NCI-H1930 (cell line): ENCODE results near the gene ALG12.

Experiments used
- DNase-seq, 2 experiments: peaks; one replicate each; lab custom pipeline; 2025; lab: John Stamatoyannopoulos, UW

The ALG12 gene

GRCh38 chr22:49911881-49912625 is 6.2 kb downstream of the ALG12 start:
- no peak for DNase-seq

DNA sequence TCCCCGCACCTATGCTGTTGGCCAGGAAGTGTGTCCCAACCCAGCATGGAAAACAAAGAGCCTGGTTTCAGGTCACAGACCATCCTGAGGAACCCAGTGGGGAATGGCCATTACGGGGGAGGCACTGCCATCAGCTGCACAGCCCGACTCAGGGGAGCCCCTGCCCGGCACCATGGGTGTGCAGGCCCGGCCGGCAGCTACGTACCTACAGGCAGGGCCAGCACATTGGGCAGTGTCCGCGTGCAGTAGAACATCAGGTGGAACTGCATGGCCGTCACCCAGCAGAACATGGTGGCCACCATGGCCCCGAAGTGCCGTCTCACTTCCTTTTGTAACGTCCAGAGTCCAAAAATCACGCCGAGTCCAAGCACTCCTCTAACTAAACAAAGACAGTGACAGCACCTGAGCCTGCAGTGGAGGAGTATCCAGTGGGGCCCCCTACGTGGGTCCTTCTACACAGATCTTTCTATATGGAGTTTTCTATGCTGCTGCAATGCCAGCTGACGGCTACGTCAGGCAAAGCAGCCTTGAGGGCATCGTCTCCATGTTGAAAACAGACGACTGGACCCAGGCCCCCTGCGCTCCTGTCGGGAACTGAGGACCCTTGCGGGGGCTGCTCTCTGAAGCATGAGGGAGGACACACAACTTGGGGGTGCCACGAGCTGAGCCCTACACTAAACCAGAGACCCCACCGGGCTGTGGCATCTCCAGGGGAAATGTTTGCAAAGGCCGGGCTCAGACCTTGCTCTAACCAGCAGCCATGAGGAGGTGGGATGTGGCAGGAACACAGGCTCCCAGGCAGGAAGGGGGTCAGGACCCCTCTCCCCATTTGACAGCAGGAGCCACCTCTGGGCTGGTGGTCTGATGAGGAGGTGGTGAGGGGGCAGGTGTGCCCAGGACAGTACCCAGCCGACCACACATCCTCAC is 7.7 kb downstream of the ALG12 start:
- DNase-seq, result no peak

DNA sequence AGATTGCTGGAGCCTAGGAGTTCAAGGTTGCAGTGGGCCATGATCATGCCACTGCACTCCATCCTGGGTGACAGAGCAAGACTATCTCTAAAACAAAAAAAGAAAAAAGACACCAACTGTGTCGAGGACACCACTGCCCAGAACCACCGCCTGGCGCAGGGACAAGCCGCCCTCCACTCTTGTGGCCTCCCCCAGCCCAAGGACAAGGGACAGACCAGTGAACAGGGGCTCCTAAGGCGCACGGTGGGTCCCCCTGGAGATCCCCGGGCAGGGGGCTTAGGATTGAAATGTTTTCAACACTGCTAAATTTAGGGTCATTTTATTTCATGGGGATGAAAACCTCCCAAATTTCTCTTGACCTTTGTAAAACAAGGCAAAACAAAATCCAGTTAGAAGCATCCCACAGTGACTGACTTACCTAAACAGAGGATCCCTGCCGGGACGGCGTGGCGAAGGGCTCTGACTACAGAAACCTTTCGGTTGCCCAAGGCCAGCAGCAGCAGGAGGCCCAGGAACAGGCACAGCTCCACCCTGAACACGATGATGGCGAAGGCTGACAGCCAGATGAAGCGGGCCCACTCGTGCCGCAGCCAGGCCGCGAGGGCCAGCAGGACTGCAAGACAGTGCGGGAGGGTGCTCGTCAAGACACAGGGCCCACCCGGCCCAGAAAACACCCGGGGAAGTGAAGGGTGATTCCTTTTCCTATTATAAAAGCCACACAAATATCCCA is 8.6 kb downstream of the ALG12 start:
- no peak for DNase-seq

DNA sequence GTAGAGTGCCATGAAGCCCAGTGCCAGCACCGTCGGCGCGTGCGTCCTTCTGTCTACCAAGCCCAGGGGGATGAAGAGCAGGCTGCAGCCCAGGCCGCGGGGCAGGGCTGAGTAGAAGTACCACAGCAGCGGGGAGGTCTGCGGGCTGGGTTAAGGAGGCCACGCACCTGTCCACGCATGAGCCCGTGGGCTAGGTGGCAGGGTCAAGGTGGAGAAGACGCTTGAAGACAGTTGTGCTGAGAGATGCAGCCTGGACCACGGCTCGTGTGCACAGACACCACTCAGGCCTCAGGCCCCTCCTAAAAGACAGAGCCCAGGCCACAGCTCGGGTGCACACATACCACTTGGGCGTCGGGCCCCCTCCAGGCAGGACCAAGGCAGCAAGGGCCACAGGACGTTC is 10.4 kb downstream of the ALG12 start:
- no peak for DNase-seq

- no peak for DNase-seq
These were observed 11.4 kb downstream of the ALG12 start for GRCh38 chr22:49906799-49907290.

DNA sequence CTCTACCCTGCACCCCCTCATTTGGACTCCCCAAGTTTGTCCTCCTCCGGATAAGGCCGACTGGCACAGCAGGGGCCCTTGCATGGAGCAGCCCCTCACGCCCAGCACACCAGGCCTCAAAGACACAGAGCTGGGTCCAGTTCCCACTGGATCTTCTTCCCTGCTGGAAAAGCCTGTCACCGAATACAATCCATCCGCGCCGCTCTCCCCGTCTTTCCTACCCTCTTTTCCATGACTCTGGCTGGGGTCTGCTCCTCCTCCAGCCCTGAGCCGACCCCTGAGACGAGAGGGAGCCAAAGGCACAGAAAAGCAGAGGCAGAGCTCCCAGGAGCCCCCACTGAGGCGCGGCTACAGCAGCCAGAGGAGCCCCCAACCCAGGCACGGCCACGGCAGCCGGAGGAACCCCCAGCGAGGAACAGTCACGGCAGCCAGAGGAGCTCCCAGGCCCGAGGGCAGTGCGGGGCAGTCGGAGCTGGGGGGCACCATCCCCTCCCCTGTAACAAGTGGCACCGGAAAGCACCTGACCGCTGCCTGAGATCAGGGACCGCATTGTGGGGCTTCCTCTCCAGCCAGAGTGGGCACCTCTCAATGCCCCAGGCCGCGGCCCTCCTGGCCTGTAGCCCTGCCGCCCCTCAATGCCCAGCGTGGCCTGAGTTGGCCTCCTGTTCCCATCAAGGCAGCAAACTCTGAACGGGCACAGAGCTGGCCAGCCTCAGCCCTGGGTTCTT is 12.0 kb downstream of the ALG12 start:
- DNase-seq, result no peak

DNA sequence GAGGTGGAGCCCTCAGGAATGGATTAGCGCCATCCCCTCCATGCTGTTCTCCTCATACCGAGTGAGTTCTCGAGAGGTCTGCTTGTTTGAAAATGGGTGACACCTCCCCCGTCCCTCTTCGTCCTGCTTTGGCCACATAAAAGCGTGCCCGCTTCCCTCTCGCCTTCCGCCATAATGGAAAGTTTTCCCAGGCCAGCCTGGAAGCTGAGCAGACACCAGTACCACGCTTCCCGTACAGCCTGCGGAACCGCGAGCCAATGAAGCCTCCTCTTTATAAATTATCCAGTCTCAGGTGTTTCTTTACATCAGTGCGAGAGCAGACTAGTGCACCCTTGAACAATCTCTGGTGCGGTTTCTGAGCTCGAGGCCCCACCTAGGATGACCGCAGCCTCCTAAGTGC is 12.8 kb downstream of the ALG12 start:
- no peak for DNase-seq

DNA sequence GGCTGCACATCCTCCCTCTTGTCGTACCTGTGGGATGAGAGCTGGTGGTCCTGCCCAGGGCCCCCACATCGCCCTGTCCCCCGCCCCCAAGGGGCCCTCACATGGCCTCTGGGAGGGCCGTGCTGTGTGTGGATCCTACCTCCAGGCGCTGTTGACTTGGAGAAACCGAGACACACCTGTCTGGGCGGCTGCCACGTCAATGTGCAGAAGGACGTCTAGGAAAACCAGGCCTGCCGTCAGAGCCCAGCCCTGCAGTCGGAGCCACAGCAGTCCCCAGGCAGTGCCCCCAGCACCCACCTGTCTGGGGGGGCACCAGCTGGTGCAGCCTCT is 14.2 kb downstream of the ALG12 start:
- no peak for DNase-seq

DNA sequence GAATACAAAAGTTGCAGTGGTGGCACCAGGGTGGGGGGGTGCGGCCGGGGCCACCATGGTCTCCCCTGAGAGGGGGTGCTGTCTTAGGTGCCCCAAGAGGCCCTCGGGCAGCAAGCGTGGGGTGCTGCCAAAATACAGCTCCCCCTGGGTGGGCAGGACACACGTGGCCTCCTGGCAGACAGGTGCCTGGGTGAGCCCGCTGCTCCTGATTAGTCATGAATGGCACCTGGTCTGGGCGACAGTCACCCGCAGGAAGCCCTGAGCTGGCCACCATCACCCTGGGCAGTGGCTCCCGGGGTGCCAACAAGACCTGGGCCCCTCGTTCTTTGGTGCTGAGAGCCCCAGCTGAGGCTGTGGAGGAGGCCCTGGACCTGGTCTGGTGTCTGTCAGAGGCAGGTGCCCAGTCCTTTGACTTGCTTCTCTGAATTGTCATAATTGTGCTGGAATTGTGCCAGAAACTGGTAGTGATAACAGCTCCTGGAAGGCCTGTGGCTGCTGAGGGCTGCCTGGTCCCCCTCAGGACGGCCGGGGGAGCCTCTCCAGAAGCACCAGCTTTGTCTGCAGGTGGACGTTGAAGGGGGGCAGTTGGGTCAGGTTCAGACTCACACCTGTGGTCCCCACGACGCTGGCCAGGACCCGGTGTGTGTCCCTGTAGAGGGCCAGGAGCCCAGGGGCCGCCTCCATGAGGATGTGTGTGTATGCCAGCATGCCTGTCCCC is 14.8 kb downstream of the ALG12 start:
- DNase-seq, result peak; percentile 8 to 57

DNA sequence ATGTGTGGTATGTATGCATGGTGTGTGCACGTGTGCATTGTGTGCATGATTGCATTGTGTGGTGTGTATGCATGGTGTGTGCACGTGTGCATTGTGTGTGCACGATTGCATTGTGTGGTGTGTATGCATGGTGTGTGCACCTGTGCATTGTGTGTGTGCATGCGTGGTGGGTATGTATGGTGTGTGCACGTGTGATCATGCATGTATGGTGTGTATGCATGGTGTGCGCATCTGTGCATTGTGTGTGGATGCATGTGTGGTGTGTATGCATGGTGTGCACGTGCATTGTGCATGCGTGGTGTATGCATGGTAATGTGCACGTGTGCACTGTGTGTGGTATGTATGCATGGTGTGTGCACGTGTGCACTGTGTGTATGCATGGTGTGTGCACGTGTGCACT is 16.8 kb downstream of the ALG12 start:
- no peak for DNase-seq

- no peak for DNase-seq
These were observed 17.6 kb downstream of the ALG12 start for GRCh38 chr22:49900441-49901230.

- no peak for DNase-seq
These were observed 18.7 kb downstream of the ALG12 start for GRCh38 chr22:49899530-49899929.

- no peak for DNase-seq
These were observed 21.1 kb downstream of the ALG12 start for GRCh38 chr22:49897015-49897684.

GRCh38 chr22:49896201-49896600 is 22.0 kb downstream of the ALG12 start:
- DNase-seq, result no peak

DNA sequence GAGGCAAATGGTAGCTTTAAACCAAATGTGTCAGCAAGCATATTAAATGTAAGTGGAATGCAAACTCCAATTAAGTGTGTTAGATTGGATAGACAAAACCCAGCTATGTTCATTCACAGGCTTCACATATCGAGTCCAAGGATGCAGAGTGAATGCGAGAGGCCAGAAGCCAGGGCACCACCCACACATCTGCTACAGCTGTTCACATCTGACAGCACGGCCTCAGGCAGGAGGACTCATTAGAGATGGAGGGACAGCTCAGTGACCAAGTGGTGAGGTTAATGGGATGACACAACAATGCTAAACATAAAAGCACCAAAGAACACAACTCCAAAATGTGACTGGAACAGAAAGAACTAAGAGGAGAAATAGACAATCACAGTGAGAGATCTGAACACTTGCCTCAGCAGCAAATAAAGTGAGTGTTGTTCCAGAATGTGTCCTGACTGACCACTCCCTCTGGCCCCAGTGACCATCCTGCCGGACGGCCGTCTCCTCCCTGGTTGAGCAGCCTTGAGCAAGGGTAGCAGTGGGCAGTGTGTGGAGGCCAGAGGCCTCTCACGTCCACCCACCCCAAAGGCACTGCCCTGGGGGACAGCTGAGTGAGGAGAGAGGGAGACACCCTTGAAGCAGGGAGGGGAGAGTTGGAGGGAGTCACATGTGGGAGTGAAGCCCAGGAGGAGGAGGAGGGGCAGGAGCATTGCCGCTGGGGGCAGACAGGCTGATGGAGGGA is 23.8 kb downstream of the ALG12 start:
- DNase-seq, result no peak

DNA sequence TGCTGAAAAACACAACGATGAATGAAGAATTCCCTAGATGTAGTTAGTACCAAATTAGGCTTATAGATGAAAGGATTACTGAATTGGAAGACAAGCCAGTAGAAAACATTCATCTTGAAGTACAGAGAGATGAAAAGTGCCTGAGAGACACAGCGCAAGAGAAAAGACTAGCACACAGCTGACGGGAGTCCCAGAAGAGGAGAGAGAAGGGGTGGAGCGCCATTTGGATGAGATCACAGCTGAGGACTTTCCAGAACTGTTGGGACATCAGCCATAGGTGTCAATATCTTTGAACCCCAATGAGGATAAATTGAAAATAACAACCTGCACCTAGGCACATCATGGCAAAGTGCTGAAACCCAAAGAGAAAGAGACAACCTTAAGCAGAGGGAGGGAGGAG is 25.2 kb downstream of the ALG12 start:
- DNase-seq, result no peak

DNA sequence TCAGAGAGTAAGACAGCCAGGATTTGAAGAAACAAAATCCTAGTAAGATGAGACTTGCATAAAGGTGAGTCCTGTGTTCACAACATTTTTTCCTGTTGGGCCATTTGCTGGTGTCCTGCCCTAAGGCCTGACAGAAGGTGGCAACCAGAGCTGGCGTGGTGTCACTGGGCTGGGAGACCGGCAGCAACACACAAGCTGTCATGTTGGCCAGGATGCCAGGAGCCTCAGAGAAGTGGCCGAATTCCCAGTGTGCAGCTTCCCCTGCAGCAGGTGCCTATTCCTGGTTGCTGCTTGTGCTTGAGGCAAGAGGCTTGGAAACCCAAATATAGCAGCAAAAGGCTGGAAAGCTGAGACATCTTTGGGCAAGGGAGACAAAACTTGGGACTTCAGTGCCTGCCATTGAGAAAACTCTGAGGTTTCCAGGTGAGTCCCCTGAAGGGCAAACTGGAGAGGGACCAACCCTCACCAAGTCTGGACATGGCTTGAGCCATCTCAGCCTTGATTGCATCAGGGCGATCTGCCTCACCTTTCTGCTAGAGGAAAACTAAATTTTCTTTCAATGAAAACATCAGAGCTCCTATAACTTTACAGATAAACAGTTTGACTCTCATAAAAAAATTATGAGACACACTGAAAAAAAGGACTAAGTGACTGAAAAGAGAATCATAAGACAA is 25.9 kb downstream of the ALG12 start:
- DNase-seq, result no peak

GRCh38 chr22:49889071-49889470 is 29.2 kb downstream of the ALG12 start:
- no peak for DNase-seq

DNA sequence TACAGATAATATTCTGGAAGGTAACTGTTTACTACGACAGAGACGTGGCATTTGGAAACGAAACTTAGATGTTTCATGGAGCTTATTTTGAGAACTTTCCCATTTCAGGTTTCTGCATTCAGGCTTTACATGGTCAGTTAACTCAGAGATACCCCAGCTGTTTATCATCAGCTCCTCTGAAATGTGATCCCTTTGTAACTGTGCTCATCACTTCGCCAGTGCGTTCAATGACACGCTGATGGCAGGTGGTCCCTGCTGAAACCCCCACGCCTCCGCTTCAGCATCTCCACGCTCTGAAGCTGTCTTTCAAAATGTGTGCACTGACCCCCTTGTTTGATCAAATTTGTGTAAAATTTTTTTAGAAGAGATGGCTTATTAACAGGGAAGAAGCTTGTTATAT is 30.5 kb downstream of the ALG12 start:
- DNase-seq, result no peak
